NCI-H146 treated with DMSO at 0.1 percent for 48 hours (cell line): ENCODE measurements around the gene MYBPC2.

Experiments used
- DNase-seq: peaks from one replicate; lab custom pipeline; 2025; ENCODE audit not compliant: unreplicated experiment; lab: John Stamatoyannopoulos, UW

The MYBPC2 gene

GRCh38 chr19:50478901-50479715, 46.4 kb downstream of the MYBPC2 start:
- DNase-seq = no peak

GRCh38 chr19:50479761-50480251, 47.1 kb downstream of the MYBPC2 start:
- no peak for DNase-seq

- no peak for DNase-seq
These were observed 47.8 kb downstream of the MYBPC2 start for GRCh38 chr19:50480281-50481111.

- no peak for DNase-seq
These were observed 48.9 kb downstream of the MYBPC2 start for GRCh38 chr19:50481351-50482149.

GRCh38 chr19:50482271-50482855, 49.7 kb downstream of the MYBPC2 start:
- no peak for DNase-seq

GRCh38 chr19:50482916-50483315, 50.2 kb downstream of the MYBPC2 start:
- no peak for DNase-seq

- DNase-seq = no peak
These were observed 52.7 kb downstream of the MYBPC2 start for GRCh38 chr19:50485284-50485955.

GRCh38 chr19:50486823-50487515, 54.3 kb downstream of the MYBPC2 start:
- no peak for DNase-seq

- DNase-seq = no peak
These were observed 55.9 kb downstream of the MYBPC2 start for GRCh38 chr19:50488389-50489194.

- no peak for DNase-seq
These were observed 56.8 kb downstream of the MYBPC2 start for GRCh38 chr19:50489461-50490011.

GRCh38 chr19:50490411-50490811, 57.7 kb downstream of the MYBPC2 start:
- no peak for DNase-seq

GRCh38 chr19:50490991-50491472, 58.3 kb downstream of the MYBPC2 start:
- DNase-seq = no peak

GRCh38 chr19:50492303-50493052, 59.8 kb downstream of the MYBPC2 start:
- DNase-seq = no peak

GRCh38 chr19:50493171-50493570, 60.5 kb downstream of the MYBPC2 start:
- no peak for DNase-seq

- DNase-seq = no peak
These were observed 61.7 kb downstream of the MYBPC2 start for GRCh38 chr19:50494186-50495019.

- no peak for DNase-seq
These were observed 62.4 kb downstream of the MYBPC2 start for GRCh38 chr19:50495020-50495531.
